ENCODE results near the gene CEP104. TPM values are rescaled to one million over a fixed set of nuclear protein-coding genes. Genes with fewer than 3 reads are reported as not detected.

Gene CEP104
- 43.8 and 47.7 TPM in 2 replicates for total RNA-seq
- long read RNA-seq, partial matches to known transcripts: 2 of 4 reads
- long read RNA-seq, other reads (novel, unspliced or antisense): 2 of 4 reads

- H3K27me3 Mint-ChIP-seq: no peaks in the 10 kb centered on the region
- TF ChIP-seq CTCF (IDR thresholded peaks at IDR 0.05; ENCODE audit: unreplicated experiment): peak; percentile 47
- H3K36me3 Mint-ChIP-seq (ENCODE audit: insufficient read depth): no peaks in the 10 kb centered on the region
- no peaks in the 10 kb centered on the region for H3K9me3 Mint-ChIP-seq (ENCODE audit: low read depth)
- peak within 1 kb of the TSS; percentile 98 for H3K4me3 Mint-ChIP-seq (ENCODE audit: low read depth)
- H3K4me1 Mint-ChIP-seq (ENCODE audit: low read depth): peaks cover 15% of the 10 kb centered on the region
- peak within 1 kb of the TSS; percentile 96 for H3K27ac Mint-ChIP-seq
- DNase-seq (ENCODE audit: low spot score, unreplicated experiment): peak; percentile 98
Measured at GRCh38 chr1:3856923-3857790, at the start of gene CEP104, which contains the start of gene DFFB. Gene CEP104 (minus strand): TSS chr1:3857211. CDS start chr1:3852407, 4,804 bp downstream. Gene DFFB (plus strand): TSS chr1:3857476. CDS start chr1:3857604, 128 bp downstream.

- Mint-ChIP-seq H3K27ac (no peak overlapping the region), H3K27me3 (peaks cover 13% of the 10 kb centered on the region), H3K9me3 (ENCODE audit: low read depth) (no peaks in the 10 kb centered on the region), H3K4me3 (ENCODE audit: low read depth) (no peak overlapping the region), H3K36me3 (ENCODE audit: insufficient read depth) (no peaks in the 10 kb centered on the region), H3K4me1 (ENCODE audit: low read depth) (peaks cover 1% of the 10 kb centered on the region)
- no peak for TF ChIP-seq CTCF (IDR thresholded peaks at IDR 0.05; ENCODE audit: unreplicated experiment)
- no peak for DNase-seq (ENCODE audit: low spot score, unreplicated experiment)
Measured at GRCh38 chr1:3906672-3907020, 49.6 kb upstream of the CEP104 start.

- H3K36me3 Mint-ChIP-seq (ENCODE audit: insufficient read depth): no peaks in the 10 kb centered on the region
- no peak for DNase-seq (ENCODE audit: low spot score, unreplicated experiment)
- H3K4me3 Mint-ChIP-seq (ENCODE audit: low read depth): no peak overlapping the region
- H3K9me3 Mint-ChIP-seq (ENCODE audit: low read depth): no peaks in the 10 kb centered on the region
- no peak for TF ChIP-seq CTCF (IDR thresholded peaks at IDR 0.05; ENCODE audit: unreplicated experiment)
- no peak overlapping the region for H3K27ac Mint-ChIP-seq
- H3K4me1 Mint-ChIP-seq (ENCODE audit: low read depth): peaks cover 1% of the 10 kb centered on the region
- H3K27me3 Mint-ChIP-seq: peaks cover 9% of the 10 kb centered on the region
Measured at GRCh38 chr1:3905953-3906671, 49.1 kb upstream of the CEP104 start.

- Mint-ChIP-seq H3K9me3 (ENCODE audit: low read depth) (no peaks in the 10 kb centered on the region), H3K4me1 (ENCODE audit: low read depth) (no peaks in the 10 kb centered on the region), H3K36me3 (ENCODE audit: insufficient read depth) (no peaks in the 10 kb centered on the region), H3K27ac (no peak overlapping the region), H3K27me3 (peaks cover 6% of the 10 kb centered on the region), H3K4me3 (ENCODE audit: low read depth) (no peak overlapping the region)
- DNase-seq (ENCODE audit: low spot score, unreplicated experiment): no peak
- TF ChIP-seq CTCF (IDR thresholded peaks at IDR 0.05; ENCODE audit: unreplicated experiment): no peak
Measured at GRCh38 chr1:3905266-3905952, 48.4 kb upstream of the CEP104 start.

- no peak for TF ChIP-seq CTCF (IDR thresholded peaks at IDR 0.05; ENCODE audit: unreplicated experiment)
- Mint-ChIP-seq H3K9me3 (ENCODE audit: low read depth) (no peaks in the 10 kb centered on the region), H3K4me1 (ENCODE audit: low read depth) (no peaks in the 10 kb centered on the region), H3K27me3 (peaks cover 6% of the 10 kb centered on the region), H3K36me3 (ENCODE audit: insufficient read depth) (no peaks in the 10 kb centered on the region), H3K4me3 (ENCODE audit: low read depth) (no peak overlapping the region), H3K27ac (no peak overlapping the region)
- DNase-seq (ENCODE audit: low spot score, unreplicated experiment): no peak
Measured at GRCh38 chr1:3904843-3905185, 47.8 kb upstream of the CEP104 start.

Measured in progenitor cell of endocrine pancreas (in vitro differentiated cells).